Lung (tissue), 12 donors: Measurements from ENCODE around the gene SLC7A6. TPM values are rescaled to one million over a fixed set of nuclear protein-coding genes. Genes with fewer than 3 reads are reported as not detected.
A peak's percentile ranks its signal among the peaks of the same experiment; 100 is the strongest.

Experiments
- ATAC-seq: fragments of 200-7000 bp; cut with Tn5 transposase; one replicate; pipeline ENCODE4 v1.9.1; 2020; ENCODE audit warnings: moderate number of reproducible peaks; ENCODE audit not compliant: insufficient read depth, low FRiP score
- DNase-seq, 3 donors: peaks; one replicate each; pipeline ENCODE4 v3.0.0-alpha.2; 2013 to 2017
- H3K27ac ChIP-seq, 2 donors: one replicate each; pipeline ENCODE4 v1.5.1; 2013; ENCODE audit warnings: mild to moderate bottlenecking in 2 of 2, moderate library complexity in 2 of 2, control low read depth in 1 of 2, inconsistent platforms in 1 of 2, low read depth in 1 of 2, low read length in 1 of 2
- H3K27me3 ChIP-seq, 3 donors: one replicate each; pipeline ENCODE4 v1.5.1; 2013; ENCODE audit warnings: low read length in 2 of 3; ENCODE audit not compliant: control insufficient read depth in 3 of 3, insufficient read depth in 3 of 3
- H3K36me3 ChIP-seq, 4 donors: one replicate each; pipeline ENCODE4 v1.5.1; 2013; ENCODE audit warnings: low read length in 4 of 4, mild to moderate bottlenecking in 1 of 4, moderate library complexity in 1 of 4; ENCODE audit not compliant: control insufficient read depth in 4 of 4, insufficient read depth in 4 of 4
- H3K4me1 ChIP-seq, 5 donors: one replicate each; pipeline ENCODE4 v1.5.1; 2013; ENCODE audit warnings: low read length in 5 of 5, mild to moderate bottlenecking in 2 of 5, moderate library complexity in 1 of 5; ENCODE audit not compliant: control insufficient read depth in 5 of 5, insufficient read depth in 5 of 5
- H3K4me3 ChIP-seq: one replicate; pipeline ENCODE4 v1.5.1; 2013; ENCODE audit warnings: mild to moderate bottlenecking, control low read depth, moderate library complexity
- H3K9ac ChIP-seq, 2 donors: one replicate each; pipeline ENCODE4 v1.5.1; 2013; ENCODE audit warnings: low read length in 2 of 2, control low read depth in 1 of 2; ENCODE audit not compliant: insufficient read depth in 1 of 2
- H3K9me3 ChIP-seq, 4 donors: one replicate each; pipeline ENCODE4 v1.5.1; 2013; ENCODE audit warnings: low read length in 3 of 4, mild to moderate bottlenecking in 1 of 4, moderate library complexity in 1 of 4; ENCODE audit not compliant: control insufficient read depth in 4 of 4, insufficient read depth in 3 of 4
- WGBS, 2 donors: extraction: QIAGEN DNeasy Blood & Tissue Kit; methylation state at CpG; one replicate each; pipeline ENCODE4 v1.1.7; 2013; 5-methylcytosine and 5-hydroxymethylcytosine counted together
- polyA plus RNA-seq, 2 donors: library from polyadenylated mRNA; stranded (reverse); fragments of 200-250 nt; gene quantifications; one replicate each; pipeline ENCODE4 v1.2.1, GENCODE V29; 2013
- total RNA-seq, 2 donors: library from RNA; depleted of rRNA in 1 of 2; stranded (reverse); fragments of >200 nt in 1 of 2; gene quantifications; one replicate each; pipeline ENCODE4 v1.2.1, GENCODE V29; 2014 to 2021
- TF ChIP-seq, protein P1 (sequence below): IDR thresholded peaks from 2 replicates; pipeline ENCODE4 v1.5.1; 2012; ENCODE audit warnings: mild to moderate bottlenecking; ENCODE audit errors: control extremely low read depth, extremely low read depth
- donor health status: control.
- donor health status: control.
- donor health status: Bipolar disorder and iron deficiency.
- donor health status: healthy.
- donor health status: DM: yes; HTN: yes; CAD: no.

The SLC7A6 gene
- total and polyA plus RNA-seq, 4 donors: 8.9 to 36.2 (median 20.0) TPM

DNA sequence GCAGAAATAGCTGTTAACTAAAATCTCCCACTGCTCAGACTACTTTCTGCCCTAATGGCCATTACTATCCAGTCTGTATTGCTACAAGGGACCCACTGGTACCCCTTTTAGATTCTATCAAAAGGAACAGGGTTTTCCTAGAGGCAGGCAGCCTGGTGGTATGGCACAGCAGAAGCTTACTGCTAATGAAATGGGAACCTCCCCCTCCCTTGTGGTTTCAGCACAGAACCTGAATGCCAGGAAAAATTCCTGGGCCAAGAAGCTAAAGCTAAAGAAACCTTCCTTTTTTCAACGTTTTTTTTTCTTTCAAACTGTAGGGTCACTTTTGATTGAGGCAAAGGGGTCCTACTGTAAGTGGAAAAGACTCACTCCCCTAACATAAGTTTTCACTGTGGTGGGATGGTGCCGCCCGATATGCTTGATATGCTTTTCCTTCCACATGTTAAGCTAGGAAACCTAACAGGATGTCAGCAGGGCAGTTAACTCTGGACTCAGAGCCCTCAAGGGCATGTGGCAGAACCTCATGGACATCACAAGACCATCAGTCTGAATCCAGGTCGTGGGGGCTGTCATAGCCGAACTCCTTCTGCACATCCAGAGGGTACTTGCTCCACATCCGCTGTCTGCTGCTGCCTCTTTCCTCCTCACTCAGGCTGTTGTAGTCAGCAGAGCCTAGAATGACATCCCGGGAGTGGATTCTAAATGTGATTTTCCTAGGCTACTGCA, 36.6 kb downstream of the SLC7A6 start:
- H3K9me3 ChIP-seq: no peaks in the 10 kb centered on the region
- H3K4me1 ChIP-seq: peaks cover 0 to 7% (median 0%) of the 10 kb centered on the region in 5 donors
- WGBS, 2 donors: 65 to 79% methylated on average over 7 of the region's 7 CpGs
- no peak for ATAC-seq
- H3K27me3 ChIP-seq: no peaks in the 10 kb centered on the region
- H3K4me3 ChIP-seq: no peak overlapping the region
- no peak for DNase-seq
- H3K27ac ChIP-seq: no peak overlapping the region
- TF ChIP-seq, protein P1, sequence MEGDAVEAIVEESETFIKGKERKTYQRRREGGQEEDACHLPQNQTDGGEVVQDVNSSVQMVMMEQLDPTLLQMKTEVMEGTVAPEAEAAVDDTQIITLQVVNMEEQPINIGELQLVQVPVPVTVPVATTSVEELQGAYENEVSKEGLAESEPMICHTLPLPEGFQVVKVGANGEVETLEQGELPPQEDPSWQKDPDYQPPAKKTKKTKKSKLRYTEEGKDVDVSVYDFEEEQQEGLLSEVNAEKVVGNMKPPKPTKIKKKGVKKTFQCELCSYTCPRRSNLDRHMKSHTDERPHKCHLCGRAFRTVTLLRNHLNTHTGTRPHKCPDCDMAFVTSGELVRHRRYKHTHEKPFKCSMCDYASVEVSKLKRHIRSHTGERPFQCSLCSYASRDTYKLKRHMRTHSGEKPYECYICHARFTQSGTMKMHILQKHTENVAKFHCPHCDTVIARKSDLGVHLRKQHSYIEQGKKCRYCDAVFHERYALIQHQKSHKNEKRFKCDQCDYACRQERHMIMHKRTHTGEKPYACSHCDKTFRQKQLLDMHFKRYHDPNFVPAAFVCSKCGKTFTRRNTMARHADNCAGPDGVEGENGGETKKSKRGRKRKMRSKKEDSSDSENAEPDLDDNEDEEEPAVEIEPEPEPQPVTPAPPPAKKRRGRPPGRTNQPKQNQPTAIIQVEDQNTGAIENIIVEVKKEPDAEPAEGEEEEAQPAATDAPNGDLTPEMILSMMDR: no peak
- no peak overlapping the region for H3K9ac ChIP-seq
- peaks cover 24 to 57% (median 47%) of the 10 kb centered on the region in 4 donors for H3K36me3 ChIP-seq

DNA sequence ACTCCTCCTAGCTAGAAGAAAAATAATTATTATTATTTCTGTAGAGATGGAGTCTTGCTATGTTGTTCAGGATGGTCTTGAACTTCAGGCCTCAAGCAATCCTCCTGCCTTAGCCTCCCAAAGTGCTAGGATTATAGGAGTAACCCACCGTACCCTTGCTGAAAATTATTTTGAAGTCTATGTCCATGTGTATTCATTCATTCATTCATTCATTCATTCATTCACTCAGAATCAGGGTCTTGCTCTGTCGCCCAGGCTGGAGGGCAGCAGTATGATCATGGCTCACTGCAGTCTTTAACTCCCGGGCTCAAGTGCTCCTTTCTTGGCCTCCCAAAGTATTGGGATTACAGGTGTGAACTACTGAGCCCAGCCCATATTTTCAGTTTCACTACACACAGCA, 42.3 kb downstream of the SLC7A6 start:
- DNase-seq: no peak
- TF ChIP-seq, protein P1: no peak
- 94 to 97% methylated on average over 3 of the region's 3 CpGs for WGBS, 2 donors
- Histone ChIP-seq H3K36me3 (peaks cover 15 to 38% (median 26%) of the 10 kb centered on the region in 4 donors), H3K27me3 (no peaks in the 10 kb centered on the region), H3K4me3 (no peak overlapping the region), H3K27ac (no peak overlapping the region), H3K9ac (no peak overlapping the region), H3K9me3 (no peaks in the 10 kb centered on the region), H3K4me1 (peaks cover 3 to 12% (median 5%) of the 10 kb centered on the region in 5 donors)
- ATAC-seq: no peak

DNA sequence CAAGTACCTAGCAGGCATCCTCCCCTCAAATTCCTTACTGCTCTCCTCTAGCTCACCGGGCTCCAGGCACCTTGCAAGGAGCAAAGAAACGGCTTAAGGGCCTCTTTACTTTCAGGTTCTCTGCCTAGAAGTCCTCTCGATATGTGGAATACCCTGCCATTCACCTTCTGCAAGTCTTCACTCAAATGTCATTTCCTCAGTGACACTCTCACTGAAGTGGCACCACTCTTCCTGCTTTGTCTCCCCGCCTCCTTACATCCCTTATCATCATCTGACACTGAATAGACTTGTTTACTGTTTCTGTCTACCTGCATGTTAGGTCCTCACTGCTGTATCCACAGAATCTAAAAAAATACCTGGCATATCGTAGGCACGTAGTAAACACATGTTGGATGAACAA, 45.5 kb downstream of the SLC7A6 start:
- Histone ChIP-seq H3K9ac (peak overlapping the region; percentile 54 to 68), H3K36me3 (peaks cover 5 to 21% (median 13%) of the 10 kb centered on the region in 4 donors), H3K27ac (peak overlapping the region in 1 of 2 donors; percentile 82), H3K27me3 (no peaks in the 10 kb centered on the region), H3K4me1 (peaks cover 3 to 18% (median 8%) of the 10 kb centered on the region in 5 donors), H3K4me3 (peak overlapping the region; percentile 66), H3K9me3 (no peaks in the 10 kb centered on the region)
- no peak for ATAC-seq
- DNase-seq: no peak
- WGBS, 2 donors: 31 to 40% methylated on average over 6 of the region's 6 CpGs
- TF ChIP-seq, protein P1: no peak
